Measurements from ENCODE around the gene NTM. TPM values are rescaled to one million over a fixed set of nuclear protein-coding genes. Genes with fewer than 3 reads are reported as not detected.

Gene NTM
- total RNA-seq, 1 experiment from 2014 or later: not detected

DNA sequence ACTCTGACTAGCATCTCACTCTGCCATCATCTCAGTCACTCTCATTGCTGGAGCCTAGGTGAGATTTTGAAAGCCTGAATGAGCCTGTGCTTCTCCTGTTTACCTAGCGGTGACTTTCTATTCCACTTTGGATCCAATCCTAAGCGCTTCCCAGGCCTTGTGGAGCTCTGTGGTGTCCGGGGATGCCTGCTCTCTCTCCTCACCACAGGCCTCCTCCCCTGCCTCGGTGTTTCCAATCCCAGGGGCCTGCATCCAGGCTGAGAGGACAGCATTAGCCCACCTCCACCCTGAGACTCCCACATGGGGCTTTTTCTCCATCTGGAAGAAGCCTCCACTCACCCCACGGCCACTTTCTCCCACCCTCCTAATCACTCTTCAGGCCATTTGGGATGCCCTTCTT, 380.3 kb downstream of the NTM start:
- Histone ChIP-seq H3K27ac (ENCODE audit: low read depth, low read length) (no peak overlapping the region), H4K20me1 (ENCODE audit: insufficient read depth) (no peaks in the 10 kb centered on the region), H3K9me2 (ENCODE audit: insufficient read depth) (no peaks in the 10 kb centered on the region), H3K36me3 (ENCODE audit: control insufficient read depth in 1 of 2, insufficient read depth in 2 of 2, low read length in 2 of 2) (no peaks in the 10 kb centered on the region), H3K9ac (ENCODE audit: low read length) (no peak overlapping the region), H3K4me2 (ENCODE audit: low read length) (no peak overlapping the region), H2AFZ (ENCODE audit: low read depth, low read length, poor library complexity, severe bottlenecking) (no peak overlapping the region), H3K4me1 (ENCODE audit: control insufficient read depth in 1 of 2, insufficient read depth in 2 of 2, low read length in 2 of 2) (no peaks in the 10 kb centered on the region), H3K9me3 (ENCODE audit: control insufficient read depth in 1 of 2, insufficient read depth in 1 of 2, low read depth in 1 of 2, low read length in 2 of 2) (peaks cover 0 to 3% of the 10 kb centered on the region in 2 experiments; a peak in 2 of 4 replicates), H3K27me3 (ENCODE audit: insufficient read depth, low read length) (no peaks in the 10 kb centered on the region), H3K79me2 (ENCODE audit: insufficient read depth, low read length) (no peaks in the 10 kb centered on the region), H3K4me3 (replicated peaks in 1 of 2; ENCODE audit: low read depth in 1 of 2, low read length in 2 of 2) (no peak overlapping the region)
- ATAC-seq: no peak
- TF ChIP-seq RAD21 (IDR thresholded peaks at IDR 0.05; ENCODE audit: low read depth) (no peak), CEBPB (IDR thresholded peaks at IDR 0.05; ENCODE audit: low read depth) (no peak), ELF1 (IDR thresholded peaks at IDR 0.05; ENCODE audit: borderline replicate concordance, low read depth) (no peak), EGR1 (IDR thresholded peaks at IDR 0.05; ENCODE audit: low read depth) (no peak), ZFX (IDR thresholded peaks at IDR 0.05) (no peak), EZH2 (IDR thresholded peaks at IDR 0.05) (no peak), CBX3 (IDR thresholded peaks at IDR 0.05; ENCODE audit: low read depth) (no peak), FOSL1 (IDR thresholded peaks at IDR 0.05; ENCODE audit: low read depth) (no peak), EZH2phosphoT487 (IDR thresholded peaks at IDR 0.05; ENCODE audit: borderline replicate concordance) (no peak), SRF (IDR thresholded peaks at IDR 0.05; ENCODE audit: low read depth) (no peak)
- TF ChIP-seq, protein P1, sequence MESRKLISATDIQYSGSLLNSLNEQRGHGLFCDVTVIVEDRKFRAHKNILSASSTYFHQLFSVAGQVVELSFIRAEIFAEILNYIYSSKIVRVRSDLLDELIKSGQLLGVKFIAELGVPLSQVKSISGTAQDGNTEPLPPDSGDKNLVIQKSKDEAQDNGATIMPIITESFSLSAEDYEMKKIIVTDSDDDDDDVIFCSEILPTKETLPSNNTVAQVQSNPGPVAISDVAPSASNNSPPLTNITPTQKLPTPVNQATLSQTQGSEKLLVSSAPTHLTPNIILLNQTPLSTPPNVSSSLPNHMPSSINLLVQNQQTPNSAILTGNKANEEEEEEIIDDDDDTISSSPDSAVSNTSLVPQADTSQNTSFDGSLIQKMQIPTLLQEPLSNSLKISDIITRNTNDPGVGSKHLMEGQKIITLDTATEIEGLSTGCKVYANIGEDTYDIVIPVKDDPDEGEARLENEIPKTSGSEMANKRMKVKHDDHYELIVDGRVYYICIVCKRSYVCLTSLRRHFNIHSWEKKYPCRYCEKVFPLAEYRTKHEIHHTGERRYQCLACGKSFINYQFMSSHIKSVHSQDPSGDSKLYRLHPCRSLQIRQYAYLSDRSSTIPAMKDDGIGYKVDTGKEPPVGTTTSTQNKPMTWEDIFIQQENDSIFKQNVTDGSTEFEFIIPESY (IDR thresholded peaks at IDR 0.05; ENCODE audit: extremely low read depth, insufficient replicate concordance, low read length): no peak
- BruUV-seq (replicated peaks): no TSS peak
- ChIA-PET RAD21 (ENCODE audit: low non-redundant PET in 1 of 2, low total read pairs in 2 of 2, uncharacterized antibody in 2 of 2, unreplicated experiment in 2 of 2) (no interaction called here), CTCF (no interaction called here), POLR2A (no interaction called here)
- DNase-seq (ENCODE audit: low read depth, low spot score): no peak
- intact Hi-C loops (cut with micrococcal nuclease): no loop called here

All from HCT116 (cell line).